ENCODE data around the gene POC1B. TPM values are rescaled to one million over a fixed set of nuclear protein-coding genes. Genes with fewer than 3 reads are reported as not detected.

The POC1B gene
- total RNA-seq, 1 experiment from 2014 or later: 17.8 TPM

- ChIA-PET POLR2A (interaction anchor here (0.6 kb wide), 1 partner anchor 10 kb away, joined by 3 read pairs; no protein-coding TSS in a partner anchor), CTCF (no interaction called here)
- H3K4me3 Mint-ChIP-seq: no peak overlapping the region
- H3K36me3 Mint-ChIP-seq: peaks cover 7% of the 10 kb centered on the region
- DNase-seq (ENCODE audit: low spot score) (no peak), ATAC-seq (peak; percentile 15)
- no peak for TF ChIP-seq GRHL2 (CRISPR knock-in tag; IDR thresholded peaks at IDR 0.05; ENCODE audit: insufficient replicate concordance, severe bottlenecking)
- no peak for TF ChIP-seq RELA (CRISPR knock-in tag; IDR thresholded peaks at IDR 0.05; ENCODE audit: borderline replicate concordance)
- 0 out of 2 replicates have a peak, but pooled peaks have one; percentile 48 for TF ChIP-seq GABPB1 (CRISPR knock-in tag; IDR thresholded peaks at IDR 0.05)
- TF ChIP-seq NFYB (CRISPR knock-in tag; conservative IDR thresholded peaks at IDR 0.05; ENCODE audit: low read depth): peak; percentile 49
- TF ChIP-seq TCF7 (CRISPR knock-in tag; IDR thresholded peaks at IDR 0.05; ENCODE audit: low read depth): no peak
- H3K4me1 Mint-ChIP-seq: peaks cover 39% of the 10 kb centered on the region
- no peaks in the 10 kb centered on the region for H3K27me3 Mint-ChIP-seq (ENCODE audit: low read depth)
- peaks cover 7% of the 10 kb centered on the region for H3K9me3 Mint-ChIP-seq
- no peak overlapping the region for H3K27ac Mint-ChIP-seq
Measured at GRCh38 chr12:89379148-89379838, 146.6 kb downstream of the POC1B start.

- DNase-seq (ENCODE audit: low spot score) (no peak), ATAC-seq (no peak)
- no peak overlapping the region for H3K27ac Mint-ChIP-seq
- H3K9me3 Mint-ChIP-seq: peaks cover 7% of the 10 kb centered on the region
- H3K4me1 Mint-ChIP-seq: peaks cover 44% of the 10 kb centered on the region
- ChIA-PET CTCF (no interaction called here), POLR2A (no interaction called here)
- TF ChIP-seq SMAD4 (CRISPR knock-in tag; IDR thresholded peaks at IDR 0.05) (no peak), ZNF512 (CRISPR knock-in tag; IDR thresholded peaks at IDR 0.05; ENCODE audit: borderline replicate concordance) (no peak), USF1 (CRISPR knock-in tag; IDR thresholded peaks at IDR 0.05) (no peak), ZBTB21 (CRISPR knock-in tag; IDR thresholded peaks at IDR 0.05; ENCODE audit: borderline replicate concordance) (no peak), IRF1 (CRISPR knock-in tag; IDR thresholded peaks at IDR 0.05) (no peak), STAT6 (CRISPR knock-in tag; conservative IDR thresholded peaks at IDR 0.05; ENCODE audit: low read depth) (no peak), TCF7 (CRISPR knock-in tag; IDR thresholded peaks at IDR 0.05; ENCODE audit: low read depth) (no peak), MYBL2 (CRISPR knock-in tag; IDR thresholded peaks at IDR 0.05) (no peak), ATF6 (CRISPR knock-in tag; IDR thresholded peaks at IDR 0.05) (no peak), ZNF121 (CRISPR knock-in tag; IDR thresholded peaks at IDR 0.05) (no peak), IRF2 (CRISPR knock-in tag; IDR thresholded peaks at IDR 0.05; ENCODE audit: borderline replicate concordance, low read depth) (no peak), TP53 (CRISPR knock-in tag; IDR thresholded peaks at IDR 0.05) (no peak), FOXK1 (CRISPR knock-in tag; IDR thresholded peaks at IDR 0.05) (no peak), USF2 (CRISPR knock-in tag; IDR thresholded peaks at IDR 0.05) (no peak), ARID4B (CRISPR knock-in tag; IDR thresholded peaks at IDR 0.05; ENCODE audit: borderline replicate concordance) (no peak)
- H3K36me3 Mint-ChIP-seq: peaks cover 7% of the 10 kb centered on the region
- H3K27me3 Mint-ChIP-seq (ENCODE audit: low read depth): no peaks in the 10 kb centered on the region
- no peak overlapping the region for H3K4me3 Mint-ChIP-seq
Measured at GRCh38 chr12:89376844-89377243, 149.0 kb downstream of the POC1B start.

Measured in WTC11 (cell line).